ENCODE data around the gene KLHL29.
A peak's percentile ranks its signal among the peaks of the same experiment; 100 is the strongest.

Gene KLHL29

GRCh38 chr2:23494286-23494685 lies 109.3 kb downstream of the KLHL29 start:
- DNase-seq (ENCODE audit: low read depth), result no peak

GRCh38 chr2:23495661-23496114 lies 110.7 kb downstream of the KLHL29 start:
- DNase-seq (ENCODE audit: low read depth), result no peak

- no peak for DNase-seq (ENCODE audit: low read depth)
Observed at GRCh38 chr2:23496456-23496855, 111.5 kb downstream of the KLHL29 start.

- peak; percentile 8 for DNase-seq (ENCODE audit: low read depth)
Observed at GRCh38 chr2:23497063-23497462, 112.1 kb downstream of the KLHL29 start.

- DNase-seq (ENCODE audit: low read depth), result no peak
Observed at GRCh38 chr2:23497536-23497935, 112.6 kb downstream of the KLHL29 start.

- DNase-seq (ENCODE audit: low read depth), result no peak
Observed at GRCh38 chr2:23498943-23499342, 114.0 kb downstream of the KLHL29 start.

- no peak for DNase-seq (ENCODE audit: low read depth)
Observed at GRCh38 chr2:23499439-23499838, 114.5 kb downstream of the KLHL29 start.

GRCh38 chr2:23500836-23501235 lies 115.9 kb downstream of the KLHL29 start:
- DNase-seq (ENCODE audit: low read depth), result no peak

GRCh38 chr2:23502096-23502495 lies 117.1 kb downstream of the KLHL29 start:
- no peak for DNase-seq (ENCODE audit: low read depth)

- no peak for DNase-seq (ENCODE audit: low read depth)
Observed at GRCh38 chr2:23503097-23503496, 118.1 kb downstream of the KLHL29 start.

GRCh38 chr2:23503682-23504081 lies 118.7 kb downstream of the KLHL29 start:
- no peak for DNase-seq (ENCODE audit: low read depth)

- no peak for DNase-seq (ENCODE audit: low read depth)
Observed at GRCh38 chr2:23504591-23504990, 119.6 kb downstream of the KLHL29 start.

- DNase-seq (ENCODE audit: low read depth), result no peak
Observed at GRCh38 chr2:23505218-23505983, 120.4 kb downstream of the KLHL29 start.

GRCh38 chr2:23505984-23506380 lies 121.0 kb downstream of the KLHL29 start:
- no peak for DNase-seq (ENCODE audit: low read depth)

GRCh38 chr2:23506531-23507266 lies 121.7 kb downstream of the KLHL29 start:
- no peak for DNase-seq (ENCODE audit: low read depth)

- no peak for DNase-seq (ENCODE audit: low read depth)
Observed at GRCh38 chr2:23507267-23508065, 122.5 kb downstream of the KLHL29 start.

GRCh38 chr2:23508066-23508390 lies 123.0 kb downstream of the KLHL29 start:
- DNase-seq (ENCODE audit: low read depth), result no peak

GRCh38 chr2:23509103-23509502 lies 124.1 kb downstream of the KLHL29 start:
- DNase-seq (ENCODE audit: low read depth), result no peak

- no peak for DNase-seq (ENCODE audit: low read depth)
Observed at GRCh38 chr2:23509596-23510292, 124.8 kb downstream of the KLHL29 start.

GRCh38 chr2:23510471-23510870 lies 125.5 kb downstream of the KLHL29 start:
- no peak for DNase-seq (ENCODE audit: low read depth)

- DNase-seq (ENCODE audit: low read depth), result no peak
Observed at GRCh38 chr2:23512778-23513177, 127.8 kb downstream of the KLHL29 start.

- no peak for DNase-seq (ENCODE audit: low read depth)
Observed at GRCh38 chr2:23513245-23513871, 128.4 kb downstream of the KLHL29 start.

Measured in activated T-cell treated with anti-CD3 and anti-CD28 coated beads for 24 hours (primary cell).